Measurements from ENCODE around the gene EFCAB13.

- TF ChIP-seq POLR2A (IDR thresholded peaks at IDR 0.05) (no peak), CTCF (IDR thresholded peaks at IDR 0.05) (no peak)
Observed at GRCh38 chr17:47298712-47299111, 25.0 kb upstream of the EFCAB13 start.

Data from adrenal gland (tissue), 5 donors.